Aorta (tissue), 5 donors: ENCODE measurements around the gene ATP4A. TPM values are rescaled to one million over a fixed set of nuclear protein-coding genes. Genes with fewer than 3 reads are reported as not detected.
"Not testable (repeated sequence)": the region's sequence is repeated elsewhere in the genome, so short reads cannot be mapped to it uniquely, and the experiment has no call there.

Experiments used
- ATAC-seq: fragments of 200-7000 bp; cut with Tn5 transposase; one replicate; pipeline ENCODE4 v1.9.1; 2022; ENCODE audit warnings: moderate library complexity; ENCODE audit not compliant: low FRiP score
- DNase-seq, 2 donors: peaks; one replicate each; pipeline ENCODE4 v3.0.0-alpha.2; 2020
- H3K27ac ChIP-seq, 2 donors: one replicate each; pipeline ENCODE4 v1.5.1; 2013; ENCODE audit warnings: low read length in 2 of 2, mild to moderate bottlenecking in 2 of 2, moderate library complexity in 2 of 2, control low read depth in 1 of 2, inconsistent platforms in 1 of 2, low read depth in 1 of 2
- H3K27me3 ChIP-seq, 2 donors: one replicate each; pipeline ENCODE4 v1.6.1; 2013; ENCODE audit warnings: control low read depth in 1 of 2, low read length in 1 of 2, mild to moderate bottlenecking in 1 of 2, moderate library complexity in 1 of 2; ENCODE audit not compliant: insufficient read depth in 2 of 2, control insufficient read depth in 1 of 2
- H3K36me3 ChIP-seq, 2 donors: one replicate each; pipeline ENCODE4 v1.6.1; 2013; ENCODE audit warnings: control low read depth in 1 of 2, low read length in 1 of 2, mild to moderate bottlenecking in 1 of 2; ENCODE audit not compliant: insufficient read depth in 2 of 2, control insufficient read depth in 1 of 2
- H3K4me1 ChIP-seq, 2 donors: one replicate each; pipeline ENCODE4 v1.6.1; 2013; ENCODE audit warnings: low read length in 2 of 2, control low read depth in 1 of 2, mild to moderate bottlenecking in 1 of 2, moderate library complexity in 1 of 2; ENCODE audit not compliant: insufficient read depth in 2 of 2, control insufficient read depth in 1 of 2
- H3K4me3 ChIP-seq, 2 donors: one replicate each; pipeline ENCODE4 v1.5.1; 2013; ENCODE audit warnings: low read length in 2 of 2, control low read depth in 1 of 2, mild to moderate bottlenecking in 1 of 2
- H3K9me3 ChIP-seq: one replicate; pipeline ENCODE4 v1.6.1; 2013; ENCODE audit warnings: mild to moderate bottlenecking, low read length; ENCODE audit not compliant: control insufficient read depth
- WGBS, 2 donors: extraction: QIAGEN DNeasy Blood & Tissue Kit; methylation state at CpG; one replicate each; pipeline ENCODE4 v1.1.7; 2013; 5-methylcytosine and 5-hydroxymethylcytosine counted together
- intact Hi-C, 2 donors: fragments of 100-400 bp; cut with DNase I; formaldehyde crosslinking; loops; one replicate each; pipeline versions ENCODE4 v1.14.2 to v1.15.0; 2022
- polyA plus RNA-seq, 2 donors: library from polyadenylated mRNA; stranded (reverse); fragments of 200-250 nt; gene quantifications; one replicate each; pipeline ENCODE4 v1.2.3, GENCODE V29; 2013
- total RNA-seq, 2 donors: library from RNA; stranded (reverse); fragmentation: NEBNext Ultra II Directional; extraction: Animal tissue kit (Norgen Biotek cat#: 25700); gene quantifications; one replicate each; pipeline ENCODE4 v1.2.1, GENCODE V29; 2021
- donor health status: healthy with polysubstance abuse.
- donor health status: Bipolar disorder and iron deficiency.
- donor health status: DM: no; HTN: no; CAD: no.
- donor health status: DM: no; HTN: no; CAD: no.
- donor health status: DM: yes; HTN: yes; CAD: no.

The ATP4A gene
- total and polyA plus RNA-seq, 4 donors = not detected

- DNase-seq = peak in 1 of 2 donors; percentile 10
- Histone ChIP-seq H3K27me3 (no peaks in the 10 kb centered on the region), H3K4me3 (no peak overlapping the region), H3K4me1 (no peaks in the 10 kb centered on the region), H3K9me3 (no peaks in the 10 kb centered on the region), H3K36me3 (no peaks in the 10 kb centered on the region), H3K27ac (no peak overlapping the region)
- no peak for ATAC-seq
- intact Hi-C loops = no loop called here
- WGBS, 2 donors = 88 to 96% methylated on average over 3 of the region's 3 CpGs
Observed at GRCh38 chr19:35601971-35602370, 38.5 kb upstream of the ATP4A start.

DNA sequence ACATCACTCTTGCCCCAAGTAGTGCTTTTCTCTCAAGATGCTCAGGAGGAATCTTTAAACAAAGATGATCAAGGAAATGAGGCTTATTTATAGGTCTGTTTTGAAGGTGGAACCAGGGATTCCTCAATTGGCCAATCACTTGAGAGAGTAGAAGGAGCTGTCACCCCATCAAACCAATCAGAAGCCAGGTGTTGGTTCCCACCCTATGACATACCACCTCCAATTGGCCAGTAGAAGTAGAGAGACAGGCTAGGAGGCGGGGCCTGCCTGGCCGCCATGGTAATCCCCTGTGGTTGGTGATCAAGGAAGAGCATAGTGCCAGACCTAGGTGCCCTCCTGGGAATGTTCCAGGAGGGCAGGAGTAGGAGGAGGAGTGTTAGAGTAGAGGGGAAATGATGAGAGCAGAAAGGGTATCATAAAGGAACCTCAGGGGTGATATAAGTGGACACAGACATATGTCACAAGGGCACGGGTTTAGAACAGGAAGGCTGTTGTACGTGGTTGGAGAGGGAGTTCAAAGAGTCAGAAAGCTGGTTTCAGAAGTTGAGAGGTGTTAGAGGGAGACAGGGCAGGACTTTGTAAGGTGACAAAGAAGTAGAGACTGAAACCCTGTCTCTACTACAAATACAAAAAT lies 33.0 kb upstream of the ATP4A start:
- no peaks in the 10 kb centered on the region for H3K27me3 ChIP-seq
- H3K4me3 ChIP-seq = no peak overlapping the region
- intact Hi-C loops = no loop called here
- ATAC-seq (no peak), DNase-seq (peak in 1 of 2 donors; percentile 8)
- WGBS, 2 donors = 63 to 72% methylated on average over 4 of the region's 4 CpGs
- no peak overlapping the region for H3K27ac ChIP-seq
- no peaks in the 10 kb centered on the region for H3K4me1 ChIP-seq
- H3K9me3 ChIP-seq = no peaks in the 10 kb centered on the region
- no peaks in the 10 kb centered on the region for H3K36me3 ChIP-seq

- Histone ChIP-seq H3K4me3 (no peak overlapping the region), H3K27ac (no peak overlapping the region), H3K36me3 (no peaks in the 10 kb centered on the region), H3K9me3 (no peaks in the 10 kb centered on the region), H3K27me3 (no peaks in the 10 kb centered on the region), H3K4me1 (no peaks in the 10 kb centered on the region)
- DNase-seq = no peak
- no peak for ATAC-seq
- 97 to 100% methylated on average over 1 of the region's 1 CpG for WGBS, 2 donors
- intact Hi-C loops = no loop called here
Observed at GRCh38 chr19:35595928-35596327, 32.5 kb upstream of the ATP4A start.

DNA sequence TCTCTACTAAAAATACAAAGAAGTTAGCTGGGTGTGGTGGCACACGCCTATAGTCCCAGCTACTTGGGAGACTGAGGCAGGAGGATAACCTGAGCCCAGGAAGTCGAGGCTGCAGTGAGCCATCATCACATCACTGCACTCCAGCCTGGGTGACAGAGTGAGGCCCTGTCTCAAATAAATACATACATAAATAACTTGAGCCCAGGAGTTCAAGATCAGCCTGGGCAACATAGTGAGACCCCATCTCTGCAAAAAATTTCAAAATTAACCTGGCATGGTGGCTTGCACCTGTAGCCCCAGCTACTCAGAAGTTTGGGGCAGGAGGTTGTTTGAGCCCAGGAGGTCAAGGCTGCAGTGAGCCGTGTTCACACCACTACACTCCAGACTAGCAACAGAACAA lies 31.6 kb upstream of the ATP4A start:
- WGBS, 2 donors = 74 to 84% methylated on average over 3 of the region's 3 CpGs

GRCh38 chr19:35592226-35592625 lies 28.8 kb upstream of the ATP4A start:
- ATAC-seq (no peak), DNase-seq (no peak)
- H3K4me3 ChIP-seq = no peak overlapping the region
- H3K27me3 ChIP-seq = no peaks in the 10 kb centered on the region
- 23 to 27% methylated on average over 8 of the region's 8 CpGs for WGBS, 2 donors
- intact Hi-C loops = no loop called here
- H3K27ac ChIP-seq = no peak overlapping the region
- no peaks in the 10 kb centered on the region for H3K36me3 ChIP-seq
- H3K4me1 ChIP-seq = no peaks in the 10 kb centered on the region
- H3K9me3 ChIP-seq = no peaks in the 10 kb centered on the region

More for the DNA sequence above, 31.6 kb upstream of the ATP4A start:
- H3K27me3 ChIP-seq, intact Hi-C loops, H3K4me1 ChIP-seq, H3K36me3 ChIP-seq, ATAC-seq, H3K4me3 ChIP-seq, H3K27ac ChIP-seq, H3K9me3 ChIP-seq: not testable (repeated sequence)
- DNase-seq = peak in 1 of 2 donors; percentile 13

DNA sequence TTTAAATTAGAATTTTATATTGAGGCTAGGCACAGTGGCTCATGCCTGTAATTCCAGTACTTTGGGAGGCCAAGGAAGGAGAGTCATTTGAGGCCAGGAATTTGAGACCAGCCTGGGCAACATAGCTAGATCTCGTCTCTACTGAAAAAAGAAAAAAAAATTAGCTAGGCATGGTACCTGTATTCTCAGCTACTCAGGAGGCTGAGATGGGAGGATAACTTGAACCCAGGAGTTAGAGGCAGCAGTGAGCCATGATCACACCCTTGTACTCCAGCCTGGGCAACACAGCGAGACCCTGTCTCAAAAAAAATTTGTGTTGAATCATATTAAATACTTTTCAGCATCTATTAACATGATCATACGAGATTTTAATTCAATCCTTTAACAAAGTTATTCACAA lies 27.4 kb upstream of the ATP4A start:
- Histone ChIP-seq H3K4me3 (no peak overlapping the region), H3K36me3 (no peaks in the 10 kb centered on the region), H3K4me1 (no peaks in the 10 kb centered on the region), H3K27ac (no peak overlapping the region), H3K27me3 (no peaks in the 10 kb centered on the region), H3K9me3 (no peaks in the 10 kb centered on the region)
- WGBS, 2 donors = 75 to 76% methylated on average over 3 of the region's 3 CpGs
- DNase-seq = no peak
- ATAC-seq = no peak
- intact Hi-C loops = no loop called here

DNA sequence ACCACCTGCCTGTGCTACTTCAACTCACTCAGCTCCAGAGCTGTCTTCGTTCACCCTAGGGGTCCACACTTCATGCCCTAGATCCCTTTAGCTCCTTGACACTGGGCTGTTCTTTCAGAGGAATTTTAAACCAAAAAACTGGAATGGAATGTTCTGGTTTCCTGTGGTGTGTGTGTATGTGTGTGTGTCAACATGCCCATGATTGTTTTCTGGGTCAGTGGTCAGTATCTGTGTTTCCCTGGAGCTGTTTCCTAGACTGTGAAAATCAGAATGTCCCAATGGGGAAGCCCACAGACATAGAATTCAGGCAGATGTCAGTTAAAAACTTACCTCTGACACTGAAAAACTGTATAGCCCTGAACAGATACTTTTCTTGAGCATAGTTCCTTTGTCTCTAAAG lies 23.9 kb upstream of the ATP4A start:
- H3K9me3 ChIP-seq = no peaks in the 10 kb centered on the region
- H3K27ac ChIP-seq = no peak overlapping the region
- H3K4me3 ChIP-seq = no peak overlapping the region
- ATAC-seq = no peak
- intact Hi-C loops = no loop called here
- no peaks in the 10 kb centered on the region for H3K36me3 ChIP-seq
- DNase-seq = no peak
- peaks cover 0 to 1% of the 10 kb centered on the region in 2 donors for H3K27me3 ChIP-seq
- no peaks in the 10 kb centered on the region for H3K4me1 ChIP-seq
- WGBS, 2 donors = 34 to 35% methylated on average over 1 of the region's 1 CpG

- intact Hi-C loops = no loop called here
- DNase-seq (peak in 1 of 2 donors; percentile 42), ATAC-seq (no peak)
- H3K4me3 ChIP-seq = no peak within 1 kb of the TSS
- no peaks in the 10 kb centered on the region for H3K9me3 ChIP-seq
- H3K27ac ChIP-seq = no peak within 1 kb of the TSS
- 29 to 52% methylated on average over 16 of the region's 16 CpGs for WGBS, 2 donors
- no peaks in the 10 kb centered on the region for H3K36me3 ChIP-seq
- peaks cover 0 to 1% of the 10 kb centered on the region in 2 donors for H3K27me3 ChIP-seq
- no peaks in the 10 kb centered on the region for H3K4me1 ChIP-seq
Observed at GRCh38 chr19:35585848-35586247, 22.4 kb upstream of the ATP4A start, which contains the start of gene PMIS2. PMIS2 (plus strand) TSS chr19:35586173; CDS start chr19:35586260, 87 bp downstream.

GRCh38 chr19:35582760-35583159 lies 19.3 kb upstream of the ATP4A start:
- Histone ChIP-seq H3K36me3 (no peaks in the 10 kb centered on the region), H3K4me1 (no peaks in the 10 kb centered on the region), H3K4me3 (no peak overlapping the region), H3K9me3 (no peaks in the 10 kb centered on the region), H3K27ac (no peak overlapping the region), H3K27me3 (peaks cover 0 to 1% of the 10 kb centered on the region in 2 donors)
- 74 to 84% methylated on average over 1 of the region's 1 CpG for WGBS, 2 donors
- no peak for DNase-seq
- intact Hi-C loops = no loop called here
- no peak for ATAC-seq
